OCI-LY1 (cell line): ENCODE data around the gene HSD17B14.

Source experiments
- EZH2 ChIP-seq: fragments of 200-600 bp; sonication (generic), shearing (Covaris generic); IDR thresholded peaks from 2 replicates; pipeline ENCODE4 v1.8.0; 2017; ENCODE audit warnings: borderline replicate concordance, mixed run types, mild to moderate bottlenecking, antibody characterized with exemption, low read length, moderate library complexity, mixed read lengths
- TF ChIP-seq, protein P1 (sequence below): fragments of 200-600 bp; sonication (generic), shearing (Covaris generic); IDR thresholded peaks from 2 replicates; pipeline ENCODE4 v1.5.1; 2017; ENCODE audit warnings: mild to moderate bottlenecking, antibody characterized with exemption, low read length, moderate library complexity, mixed read lengths

DNA sequence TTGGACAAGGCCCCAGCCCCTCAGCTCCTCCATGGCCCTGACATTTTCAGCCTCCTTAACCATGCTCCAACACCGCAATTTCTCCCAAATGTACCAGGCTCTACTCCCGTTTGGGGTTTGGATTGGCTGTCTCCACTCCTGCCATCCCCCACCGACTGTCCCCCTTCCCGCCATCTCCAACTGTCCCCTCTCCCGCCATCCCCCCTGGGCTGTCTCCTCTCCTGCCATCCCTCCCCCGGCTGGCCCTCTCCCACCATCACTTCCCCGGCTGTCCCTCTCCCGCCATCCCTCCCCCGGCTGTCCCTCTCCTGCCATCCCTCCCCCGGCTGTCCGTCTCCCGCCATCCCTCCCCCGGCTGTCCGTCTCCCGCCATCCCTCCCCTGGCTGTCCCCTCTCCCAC lies 30.8 kb downstream of the HSD17B14 start:
- TF ChIP-seq, protein P1, sequence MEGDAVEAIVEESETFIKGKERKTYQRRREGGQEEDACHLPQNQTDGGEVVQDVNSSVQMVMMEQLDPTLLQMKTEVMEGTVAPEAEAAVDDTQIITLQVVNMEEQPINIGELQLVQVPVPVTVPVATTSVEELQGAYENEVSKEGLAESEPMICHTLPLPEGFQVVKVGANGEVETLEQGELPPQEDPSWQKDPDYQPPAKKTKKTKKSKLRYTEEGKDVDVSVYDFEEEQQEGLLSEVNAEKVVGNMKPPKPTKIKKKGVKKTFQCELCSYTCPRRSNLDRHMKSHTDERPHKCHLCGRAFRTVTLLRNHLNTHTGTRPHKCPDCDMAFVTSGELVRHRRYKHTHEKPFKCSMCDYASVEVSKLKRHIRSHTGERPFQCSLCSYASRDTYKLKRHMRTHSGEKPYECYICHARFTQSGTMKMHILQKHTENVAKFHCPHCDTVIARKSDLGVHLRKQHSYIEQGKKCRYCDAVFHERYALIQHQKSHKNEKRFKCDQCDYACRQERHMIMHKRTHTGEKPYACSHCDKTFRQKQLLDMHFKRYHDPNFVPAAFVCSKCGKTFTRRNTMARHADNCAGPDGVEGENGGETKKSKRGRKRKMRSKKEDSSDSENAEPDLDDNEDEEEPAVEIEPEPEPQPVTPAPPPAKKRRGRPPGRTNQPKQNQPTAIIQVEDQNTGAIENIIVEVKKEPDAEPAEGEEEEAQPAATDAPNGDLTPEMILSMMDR: no peak
- TF ChIP-seq EZH2: no peak
